Activated CD8-positive, alpha-beta memory T cell treated with anti-CD3 and anti-CD28 coated beads for 4 hours (primary cell): Measurements from ENCODE around the gene SERPINH1.
A peak's percentile ranks its signal among the peaks of the same experiment; 100 is the strongest.

Experiments
- DNase-seq, 2 donors: peaks; one replicate each; pipeline ENCODE4 v3.0.0-alpha.2; 2020; ENCODE audit warnings: low read depth in 2 of 2

SERPINH1 gene

DNA sequence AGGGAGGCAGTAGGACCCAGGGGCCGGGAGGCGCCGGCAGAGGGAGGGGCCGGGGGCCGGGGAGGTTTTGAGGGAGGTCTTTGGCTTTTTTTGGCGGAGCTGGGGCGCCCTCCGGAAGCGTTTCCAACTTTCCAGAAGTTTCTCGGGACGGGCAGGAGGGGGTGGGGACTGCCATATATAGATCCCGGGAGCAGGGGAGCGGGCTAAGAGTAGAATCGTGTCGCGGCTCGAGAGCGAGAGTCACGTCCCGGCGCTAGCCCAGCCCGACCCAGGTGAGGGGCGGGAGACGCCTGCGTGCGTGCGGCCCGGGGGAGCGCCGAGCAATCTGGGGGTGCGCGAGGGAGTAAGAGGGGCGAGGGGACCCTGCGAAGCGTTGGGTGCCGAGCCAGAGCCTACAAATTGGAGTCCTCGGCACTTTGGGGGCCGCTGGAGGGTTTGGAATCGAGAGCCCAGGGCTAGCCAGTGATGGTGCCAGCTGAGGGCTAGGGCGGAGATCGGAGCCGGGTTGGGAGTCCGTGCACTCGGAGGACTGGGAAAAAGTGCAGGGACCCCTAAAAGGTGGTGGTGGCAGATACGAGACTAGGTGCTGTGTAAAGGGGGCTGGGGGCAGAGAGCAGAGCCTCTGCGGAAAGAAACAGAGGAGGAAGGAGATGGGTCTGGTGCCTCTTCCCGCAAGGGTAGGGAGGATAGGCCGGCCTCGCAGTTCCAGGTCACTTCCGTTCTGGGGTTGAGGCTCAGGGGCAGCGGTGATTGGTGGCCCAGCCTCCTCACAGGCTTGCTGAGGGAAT, at the start of gene SERPINH1:
Gene SERPINH1, plus strand, starts transcription at position 206 of the 788 bp plus-strand sequence. CDS start 4,097 bp downstream, outside the sequence.
- DNase-seq: peak; percentile 14 to 33

DNA sequence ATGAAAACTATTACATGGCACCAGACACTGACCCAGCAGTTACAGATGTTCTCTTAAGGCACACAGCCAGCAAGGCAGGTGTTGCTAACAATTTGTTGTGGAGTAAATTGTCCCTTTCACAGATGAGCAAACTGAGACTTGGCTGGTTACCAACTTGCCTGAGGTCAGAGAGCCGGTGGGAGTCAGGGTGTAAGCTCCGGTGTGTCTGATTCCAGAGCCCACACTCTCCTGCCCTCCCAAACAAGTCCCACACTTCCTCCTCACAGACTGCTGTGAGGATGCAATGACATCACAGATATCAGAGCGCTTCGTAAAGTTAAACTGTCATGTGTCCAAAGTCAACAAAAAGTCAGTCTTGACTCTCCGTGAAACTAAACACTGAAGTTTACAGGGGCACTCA, 48.8 kb upstream of the SERPINH1 start:
- DNase-seq: no peak

DNA sequence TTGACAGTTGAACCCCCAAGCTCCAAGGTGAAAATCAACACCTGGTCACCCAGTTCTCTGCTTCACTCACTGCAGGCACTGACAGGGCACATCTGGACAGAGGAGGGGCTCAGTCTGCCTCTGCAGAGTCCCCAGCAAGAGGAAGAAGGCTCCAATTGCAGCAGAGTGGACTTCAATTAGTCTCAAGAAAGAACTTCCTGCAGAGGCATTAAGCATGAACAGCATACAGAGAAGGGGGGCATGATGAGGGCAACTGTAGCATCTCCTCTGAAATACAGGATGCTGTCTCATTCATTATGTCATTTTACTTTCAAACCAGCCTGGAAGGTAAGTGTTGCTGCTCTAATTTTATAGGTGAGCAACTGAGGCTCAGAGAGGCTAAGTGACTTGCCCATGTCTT, 47.5 kb upstream of the SERPINH1 start:
- DNase-seq: no peak

DNA sequence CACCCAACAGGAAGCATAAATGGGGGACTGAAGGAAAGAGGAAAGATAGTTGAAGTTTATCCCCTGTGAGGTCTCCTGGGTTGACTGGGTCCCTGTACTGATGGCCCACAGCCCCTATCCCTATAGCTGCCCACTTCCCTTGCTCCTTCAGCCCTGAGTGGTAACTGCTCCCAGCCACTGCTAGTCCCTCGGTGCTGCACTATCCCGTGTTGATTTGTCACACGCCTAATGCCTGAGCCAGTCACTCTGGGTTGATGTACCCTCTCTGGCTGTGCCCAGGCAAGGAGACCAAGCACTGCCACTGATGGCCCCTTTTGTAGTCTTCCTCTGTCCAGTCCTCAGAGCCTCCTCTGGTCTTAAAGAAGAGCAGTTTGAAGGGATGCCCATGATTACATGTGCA, 45.9 kb upstream of the SERPINH1 start:
- no peak for DNase-seq

DNA sequence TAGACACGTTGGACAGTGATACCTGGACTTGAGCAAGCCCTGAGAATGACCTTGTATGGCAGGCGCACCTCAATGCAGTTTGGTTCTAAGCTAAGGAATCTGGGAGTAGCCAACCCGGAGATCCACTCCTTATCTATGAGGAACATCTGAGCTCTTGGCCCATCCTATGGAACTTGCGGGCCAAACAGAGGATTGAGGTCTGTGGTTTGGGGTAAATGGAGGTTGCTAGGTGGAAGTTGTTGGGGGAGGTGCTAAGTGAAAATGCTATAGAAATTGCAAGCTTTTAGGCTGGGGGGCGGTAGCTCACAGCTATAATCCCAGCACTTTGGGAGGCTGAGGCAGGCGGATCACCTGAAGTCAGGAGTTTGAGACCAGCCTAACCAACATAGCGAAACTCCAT, 45.2 kb upstream of the SERPINH1 start:
- no peak for DNase-seq

DNA sequence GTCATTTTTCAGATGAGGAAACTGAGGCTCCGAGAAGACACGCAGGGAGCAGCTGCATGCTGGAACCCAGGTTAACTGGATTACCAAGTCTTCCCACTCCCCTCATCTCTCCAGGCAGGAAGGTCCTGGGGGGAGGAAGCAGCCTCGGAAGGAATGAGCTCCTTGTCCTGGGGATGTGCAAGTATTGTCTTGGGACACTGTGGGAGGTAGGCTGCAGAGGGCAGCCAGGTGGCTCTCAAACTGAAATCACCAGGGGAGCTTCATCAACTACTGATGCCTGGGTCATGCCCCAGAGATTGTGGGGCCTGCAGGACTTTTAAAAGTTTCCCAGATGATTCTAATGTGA, 43.9 kb upstream of the SERPINH1 start:
- DNase-seq: no peak

DNA sequence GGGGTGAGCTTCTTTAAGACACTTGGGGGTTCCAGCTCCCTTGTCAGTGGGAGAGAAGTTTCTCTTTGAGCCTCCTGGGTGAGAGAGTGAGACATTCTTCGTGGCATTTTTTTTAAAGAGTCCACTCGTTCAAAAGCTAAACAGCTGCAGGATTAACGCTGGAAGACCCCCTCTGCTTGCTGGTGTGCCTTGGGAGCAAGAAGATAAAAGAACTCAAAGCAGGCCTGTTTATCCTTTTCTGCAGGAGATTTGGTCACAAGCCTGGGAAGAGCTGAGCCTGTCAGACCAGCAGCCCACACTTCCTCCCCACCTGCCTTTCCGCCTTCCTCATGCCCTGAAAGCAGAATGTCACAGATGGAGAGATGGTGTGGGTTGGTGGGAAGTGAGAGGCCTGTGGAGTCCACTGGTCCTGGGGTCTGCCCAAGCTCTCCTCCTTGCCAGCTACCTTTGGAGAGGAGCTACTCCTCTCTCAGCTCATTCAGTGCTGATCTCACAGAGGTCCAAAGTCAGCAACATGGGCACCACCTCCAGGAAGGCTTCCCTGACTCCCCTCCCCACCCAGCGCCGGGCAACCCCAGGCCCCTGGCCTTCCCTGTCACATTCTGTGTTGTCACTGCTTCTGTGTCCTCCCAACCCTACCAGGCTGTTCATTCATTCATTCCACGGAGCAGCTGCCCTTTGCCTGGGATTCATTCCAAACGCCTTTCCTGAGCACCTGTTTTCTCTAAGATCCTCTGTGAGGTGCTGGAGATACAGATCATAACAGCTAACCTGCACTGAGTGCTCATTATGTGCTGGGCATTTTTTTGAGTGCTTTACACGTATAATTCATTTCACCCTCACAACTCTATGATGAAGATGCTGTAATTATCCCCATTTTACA, 43.0 kb upstream of the SERPINH1 start:
- no peak for DNase-seq

DNA sequence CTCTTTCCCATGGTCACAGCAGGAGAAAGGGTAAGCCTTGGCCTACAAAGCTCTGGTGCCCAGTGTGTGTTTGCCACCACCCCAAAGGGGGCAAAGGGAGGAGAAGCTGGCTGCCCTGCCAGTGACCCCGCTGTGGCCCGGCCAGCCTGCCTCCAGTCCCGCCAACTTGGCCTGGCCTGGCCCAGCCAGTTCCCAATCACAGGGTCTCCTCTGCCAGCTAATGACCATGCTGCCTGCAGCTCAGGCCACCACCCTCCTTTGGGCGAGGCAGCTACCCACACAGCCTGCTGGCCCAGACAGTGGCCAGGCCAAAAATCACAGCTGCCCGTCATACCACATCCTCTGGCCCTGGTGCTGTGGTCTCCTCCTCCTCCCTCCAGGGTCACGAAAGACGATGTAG, 41.4 kb upstream of the SERPINH1 start:
- DNase-seq: no peak

DNA sequence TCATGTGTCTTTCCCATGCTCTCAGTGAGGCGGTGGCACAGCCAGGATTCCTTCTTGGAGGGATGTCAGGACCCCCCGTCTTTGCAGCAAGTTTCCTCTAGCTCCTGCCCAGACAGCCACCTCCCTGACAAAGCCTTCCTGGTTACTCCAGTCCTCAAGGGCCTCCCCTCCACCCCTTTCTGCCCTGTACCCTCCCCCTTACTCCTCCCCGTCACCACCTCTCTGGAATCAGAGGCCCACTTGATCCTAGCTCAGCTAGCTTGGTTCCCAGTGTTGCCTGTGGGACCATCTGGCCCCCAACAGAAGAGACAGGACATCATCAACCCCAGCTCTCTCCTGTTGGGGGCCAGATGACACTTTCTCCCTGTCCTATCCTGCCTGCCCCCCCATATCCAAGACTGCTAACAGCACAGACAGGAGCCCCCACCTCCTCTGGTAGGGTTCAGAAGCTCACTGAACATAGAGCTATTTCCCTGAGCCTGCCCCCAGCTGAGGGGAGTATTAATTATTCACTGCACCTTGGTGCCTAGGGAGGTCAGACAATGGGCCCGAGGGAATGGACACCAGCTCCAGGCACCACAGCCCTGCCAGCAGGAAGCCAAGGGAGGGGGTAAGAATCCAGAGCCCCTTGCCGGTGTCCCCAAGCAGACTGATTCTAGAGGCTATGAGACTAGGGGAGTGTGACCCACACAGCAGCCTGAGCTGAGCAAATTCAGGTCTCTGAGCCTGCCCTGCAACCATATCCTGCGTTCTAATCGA, 39.6 kb upstream of the SERPINH1 start:
- DNase-seq: no peak

DNA sequence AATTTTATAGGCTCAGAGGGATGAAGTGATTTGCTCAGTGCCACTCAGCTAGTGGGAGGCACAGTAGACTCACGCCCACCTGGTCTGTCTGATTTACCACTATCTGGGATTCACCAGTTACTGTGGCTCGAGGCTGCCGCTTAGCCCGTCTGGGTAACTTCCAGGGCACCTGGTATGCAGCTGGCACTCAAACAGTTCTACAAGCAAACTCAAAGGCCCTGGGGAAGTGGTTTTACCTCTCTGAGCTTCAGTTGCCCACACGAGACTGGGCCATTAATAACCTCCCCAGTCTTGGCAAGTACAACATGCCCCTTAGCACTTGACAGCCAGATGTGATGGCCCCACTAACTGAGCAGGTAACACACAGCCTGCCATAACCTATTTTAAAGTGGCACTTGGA, 38.9 kb upstream of the SERPINH1 start:
- no peak for DNase-seq

DNA sequence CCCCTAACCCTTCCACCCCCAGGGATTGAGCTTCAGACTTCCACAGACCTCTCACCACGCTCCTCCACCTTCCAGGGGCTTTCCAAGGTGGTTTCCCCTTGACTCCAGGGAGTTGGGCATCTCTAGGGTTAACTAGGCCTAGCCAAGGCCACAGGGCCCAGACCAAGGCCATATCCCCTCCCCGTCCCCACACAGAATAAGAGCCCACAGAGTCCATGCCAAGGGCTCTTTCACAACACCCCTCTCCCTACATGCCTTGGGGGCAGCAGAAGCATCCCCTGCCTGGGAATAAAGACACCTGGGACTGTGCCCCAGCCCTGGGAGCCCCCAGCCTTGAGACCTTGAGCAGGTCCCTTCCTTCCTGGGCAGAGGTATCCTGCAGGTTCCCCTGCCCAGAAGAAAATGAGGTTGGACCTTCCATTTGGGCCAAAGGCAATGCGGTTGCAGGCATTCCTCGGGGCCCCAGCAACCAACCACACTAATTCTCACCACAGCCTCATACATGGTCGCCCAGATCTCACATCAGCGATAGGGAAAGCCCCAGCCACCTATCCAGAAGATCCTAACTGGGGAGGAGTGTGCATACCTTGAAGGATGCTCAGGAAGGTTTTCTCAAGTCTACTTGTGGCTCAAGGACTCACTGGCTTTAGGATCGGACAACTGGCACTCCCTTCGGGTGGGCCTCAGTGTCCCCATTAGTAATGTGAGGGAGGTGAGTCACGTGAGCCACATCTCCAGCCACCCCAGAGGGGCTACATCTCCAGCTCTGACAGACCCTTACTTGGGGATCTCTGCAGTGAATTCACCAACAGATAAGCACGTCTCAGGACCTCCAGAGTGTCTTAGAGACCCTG, 38.0 kb upstream of the SERPINH1 start:
- no peak for DNase-seq

DNA sequence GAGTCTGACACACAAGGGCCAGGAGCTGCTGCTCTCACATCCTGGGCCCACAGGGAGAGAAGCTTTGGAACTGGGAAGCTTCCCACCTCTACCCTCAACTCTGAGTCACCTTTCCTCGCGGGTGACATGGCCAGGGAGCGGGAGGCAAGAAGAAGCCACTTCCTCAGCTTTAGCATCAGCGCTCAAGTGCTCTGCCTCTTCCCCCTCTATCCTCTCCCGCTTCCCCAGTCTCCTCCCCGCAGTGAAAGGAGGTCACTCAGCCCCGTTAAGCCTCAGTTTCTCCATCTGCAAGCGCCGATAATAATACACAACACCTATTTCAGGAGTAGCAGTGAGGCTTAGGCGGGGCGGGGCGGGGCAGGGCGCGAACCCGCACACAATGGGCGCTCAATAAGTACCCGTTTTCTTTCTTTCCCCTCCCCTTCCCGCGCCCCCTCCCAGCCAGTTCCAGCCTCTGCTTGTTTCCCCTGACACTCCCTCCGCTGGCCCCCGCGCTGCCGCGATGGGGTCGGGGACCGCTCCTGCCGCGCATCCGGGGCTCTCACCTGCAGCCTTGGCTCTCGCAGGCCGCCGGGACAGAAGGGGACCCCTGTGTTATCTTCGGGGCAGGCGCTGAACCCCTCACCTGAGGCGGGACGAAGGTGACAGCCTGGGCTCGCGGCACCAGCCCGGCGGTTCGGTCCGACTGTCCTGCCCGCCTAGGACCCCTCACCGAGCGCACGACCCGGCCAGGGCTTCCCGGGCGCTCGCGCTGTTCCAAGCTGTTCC, 37.2 kb upstream of the SERPINH1 start:
- DNase-seq: no peak

DNA sequence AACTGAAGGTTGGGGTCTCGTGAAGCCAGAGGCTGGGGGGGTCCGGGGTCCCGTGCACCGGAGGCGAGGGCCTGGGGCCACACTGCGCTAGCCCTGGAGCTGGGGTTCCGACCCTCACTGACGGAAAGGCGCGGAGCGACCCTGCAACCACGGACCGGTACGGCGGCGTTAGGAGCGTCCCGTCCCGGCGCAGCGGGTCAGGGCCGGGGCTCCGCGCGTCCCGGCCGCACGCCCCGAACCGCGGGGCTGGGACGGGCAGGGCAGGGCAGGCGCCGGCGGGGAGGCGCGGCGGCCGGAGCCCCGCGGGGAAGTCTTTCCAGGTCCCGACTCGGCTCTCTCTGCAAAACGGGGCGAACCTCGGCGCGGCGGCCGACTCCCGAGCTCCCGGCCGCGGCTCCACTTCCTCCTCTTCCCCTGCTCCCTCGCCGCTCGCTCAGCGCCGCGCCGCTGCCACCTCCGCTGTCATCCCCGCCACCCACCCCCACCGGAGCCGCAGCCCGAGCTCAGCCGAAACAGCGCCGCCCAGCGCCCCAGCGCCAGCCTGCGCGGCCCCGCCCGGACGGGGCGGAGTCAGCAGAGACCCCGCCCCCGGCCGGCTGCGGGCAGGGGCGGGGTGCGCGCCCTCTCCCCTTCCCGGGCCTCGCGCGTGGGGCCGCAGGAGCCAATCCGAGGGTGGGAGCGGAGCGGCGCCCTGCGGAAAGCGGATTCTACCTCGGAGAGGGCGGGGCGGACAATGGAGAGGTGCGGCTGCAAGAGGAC, 36.4 kb upstream of the SERPINH1 start, which contains the start of gene GDPD5:
Gene GDPD5, minus strand, starts transcription at position 509 of the 759 bp plus-strand sequence. CDS start 48,206 bp downstream, outside the sequence.
- DNase-seq: peak; percentile 53 to 61

DNA sequence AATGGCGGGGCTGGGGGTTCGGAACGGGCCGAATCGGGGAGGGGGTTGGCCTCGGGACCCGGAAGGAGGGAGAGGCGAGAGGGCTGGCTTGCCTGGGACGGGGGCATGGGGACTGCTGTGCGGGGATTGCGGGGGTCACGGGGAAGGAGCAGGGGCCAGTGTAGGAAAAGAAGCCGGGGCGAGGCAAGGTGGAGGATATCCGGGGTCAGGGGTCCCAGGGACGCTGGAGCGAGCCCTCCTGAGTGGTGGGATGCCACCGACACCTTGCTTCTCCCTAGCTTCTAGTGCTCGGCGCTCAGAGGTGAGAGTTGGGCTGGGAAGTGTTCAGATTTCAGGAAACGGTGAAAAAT, 35.9 kb upstream of the SERPINH1 start:
- no peak for DNase-seq

DNA sequence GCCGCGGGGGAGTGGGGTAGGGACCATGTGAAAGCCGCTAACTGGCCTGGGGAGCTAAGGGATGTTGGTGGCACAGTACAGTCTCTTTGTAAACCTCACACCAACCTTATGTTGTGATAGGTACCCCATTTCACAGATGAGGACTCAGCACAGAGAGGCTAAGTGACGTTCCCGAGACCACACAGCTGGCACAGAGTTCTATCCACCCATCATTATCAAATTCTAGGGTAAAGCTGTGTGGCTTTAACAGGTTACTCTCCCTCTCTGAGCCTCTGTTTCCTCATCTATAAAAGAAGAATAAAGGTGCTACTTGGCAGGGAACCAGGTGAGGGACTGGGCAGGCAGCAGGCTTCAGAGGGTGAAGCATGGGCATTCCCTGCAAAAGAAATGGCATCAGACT, 34.9 kb upstream of the SERPINH1 start:
- DNase-seq: no peak

DNA sequence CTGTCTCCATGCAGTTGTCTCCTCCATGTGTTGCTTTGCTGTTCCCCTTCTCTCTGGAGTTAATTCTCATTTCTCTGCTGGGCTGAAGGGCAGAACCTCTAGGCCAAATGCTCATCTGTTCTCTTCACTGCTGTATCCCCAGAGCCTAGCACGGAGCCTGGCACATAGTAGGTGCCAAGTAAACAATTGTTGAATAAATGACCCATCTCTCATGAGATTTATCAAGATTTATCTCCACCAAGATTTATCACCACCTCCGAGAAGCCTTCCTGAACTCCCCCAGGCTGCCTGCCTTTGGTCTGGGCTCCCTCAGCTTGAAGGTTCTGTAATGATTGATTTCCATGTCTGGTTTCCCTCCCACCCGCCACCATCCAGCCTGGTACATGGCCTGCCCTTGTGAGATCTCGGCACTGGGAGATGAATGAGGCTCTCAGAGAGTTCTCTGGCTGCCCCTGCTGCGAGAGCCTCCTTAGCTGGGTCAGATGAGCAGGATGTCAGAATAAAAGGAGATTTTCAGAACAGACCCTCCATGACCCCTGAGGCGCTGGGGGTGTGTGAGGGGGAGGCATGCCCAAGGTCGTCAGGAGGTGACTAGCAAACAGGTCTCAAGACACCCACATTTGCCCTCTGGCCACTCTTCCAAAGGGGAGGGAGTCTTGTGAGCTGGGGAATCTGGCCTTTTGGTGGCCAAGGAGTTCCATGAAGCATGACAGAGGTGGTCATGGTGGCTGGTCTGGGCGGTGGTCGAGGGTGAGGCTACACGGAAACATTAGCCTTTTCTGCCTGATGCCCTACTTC, 33.9 kb upstream of the SERPINH1 start:
- no peak for DNase-seq

DNA sequence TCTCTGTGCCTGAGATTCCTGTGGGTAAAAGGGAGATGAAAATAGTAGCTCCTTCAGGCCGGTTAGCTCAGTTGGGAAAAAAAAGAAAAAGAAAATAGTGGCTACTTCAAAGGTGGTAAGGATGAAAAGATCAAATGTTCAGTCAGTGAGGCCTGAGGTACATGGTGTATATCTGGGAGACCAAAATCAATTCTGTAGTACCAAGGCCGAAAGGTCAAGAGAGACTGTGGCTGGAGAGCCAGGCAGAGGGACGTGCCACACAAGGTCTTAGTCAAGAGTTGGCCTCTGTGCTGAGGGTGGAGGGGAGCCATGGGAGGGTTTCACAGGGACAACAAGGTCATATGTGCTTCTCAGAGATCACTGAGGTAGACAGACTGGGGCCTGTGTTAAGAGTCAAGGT, 31.5 kb upstream of the SERPINH1 start:
- DNase-seq: no peak

DNA sequence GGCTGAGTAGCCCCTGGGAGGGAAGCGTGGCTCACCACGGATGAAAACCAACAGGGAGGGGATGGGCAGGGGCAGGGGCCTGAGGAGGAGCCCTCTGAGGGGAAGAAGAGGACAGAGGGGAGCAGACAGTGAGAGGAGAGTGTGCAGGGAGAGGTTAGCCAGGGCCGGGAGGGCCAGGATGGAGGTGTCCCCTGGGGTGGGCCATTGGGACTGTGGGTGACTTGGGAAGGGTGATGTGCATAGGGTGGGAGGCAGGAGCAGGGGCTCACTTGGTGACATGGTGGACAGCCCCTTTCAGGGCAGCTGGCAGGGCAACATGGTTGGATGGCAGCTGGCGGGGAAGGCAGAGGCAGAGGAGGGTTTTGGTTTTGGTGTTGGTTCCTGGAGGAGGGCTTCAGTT, 30.7 kb upstream of the SERPINH1 start:
- no peak for DNase-seq
